ENCODE results near the gene ERC2. TPM values are rescaled to one million over a fixed set of nuclear protein-coding genes. Genes with fewer than 3 reads are reported as not detected.
"Not testable (repeated sequence)": the region's sequence is repeated elsewhere in the genome, so short reads cannot be mapped to it uniquely, and the experiment has no call there.

The ERC2 gene
- not detected for total RNA-seq

DNA sequence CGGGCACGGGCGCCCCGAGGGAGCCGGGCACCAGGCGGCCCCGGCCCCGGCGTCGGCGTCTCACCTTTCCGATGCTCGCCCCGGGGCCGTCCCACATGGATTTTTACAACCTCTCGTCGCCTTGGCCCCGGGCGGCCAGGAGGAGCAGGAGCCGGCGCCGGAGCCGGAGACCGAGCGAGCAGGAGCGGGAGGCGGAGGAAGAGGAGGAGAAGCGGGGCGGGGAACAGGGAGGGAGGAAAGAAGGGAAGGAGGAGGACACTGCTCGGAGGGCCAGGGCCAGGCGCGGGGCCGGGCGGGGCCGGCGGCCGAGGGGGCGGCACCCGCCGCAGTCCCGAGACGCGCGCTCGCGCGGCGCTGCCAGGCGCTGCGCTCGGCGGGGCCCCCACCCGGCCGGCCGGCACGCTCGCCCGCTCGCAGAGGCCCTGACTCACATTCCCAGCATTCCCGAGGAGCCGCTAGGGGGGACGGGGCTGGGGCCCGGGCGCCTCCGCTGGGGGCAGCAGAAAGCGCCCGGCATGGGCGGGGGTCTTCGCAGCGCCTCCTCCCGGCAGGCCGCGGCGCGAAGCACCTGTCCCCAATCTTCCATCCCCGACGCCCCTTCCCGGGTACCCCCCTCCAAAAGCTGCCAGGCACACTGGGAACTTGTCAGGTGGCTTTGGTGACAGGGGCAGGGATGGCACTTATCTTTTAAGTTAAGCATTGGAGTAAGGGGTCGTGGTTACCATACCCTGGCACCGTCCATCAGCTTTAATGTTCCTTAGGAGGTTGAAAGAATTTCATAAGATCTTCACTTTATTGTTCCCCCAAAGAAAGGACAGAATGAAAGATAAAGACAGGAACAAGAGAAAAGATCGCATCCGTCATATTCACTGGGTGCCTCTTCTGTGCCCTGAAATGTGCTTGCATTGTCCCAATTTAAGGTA lies at the start of gene ERC2:
Gene ERC2, minus strand, starts transcription at position 284 of the 923 bp plus-strand sequence.
- intact Hi-C loops (cut with micrococcal nuclease) = no loop called here
- Mint-ChIP-seq H3K9me3 (no peaks in the 10 kb centered on the region), H3K27me3 (peaks cover 56% of the 10 kb centered on the region), H3K36me3 (no peaks in the 10 kb centered on the region), H3K4me1 (ENCODE audit: low read depth) (peaks cover 7% of the 10 kb centered on the region), H3K4me3 (peak within 1 kb of the TSS; percentile 65), H3K27ac (no peak within 1 kb of the TSS)
- ChIA-PET POLR2A (no interaction called here), CTCF (interaction anchor here (0.6 kb wide), 1 partner anchor 18 kb away, joined by 3 read pairs; no protein-coding TSS in a partner anchor)
- DNase-seq = no peak

DNA sequence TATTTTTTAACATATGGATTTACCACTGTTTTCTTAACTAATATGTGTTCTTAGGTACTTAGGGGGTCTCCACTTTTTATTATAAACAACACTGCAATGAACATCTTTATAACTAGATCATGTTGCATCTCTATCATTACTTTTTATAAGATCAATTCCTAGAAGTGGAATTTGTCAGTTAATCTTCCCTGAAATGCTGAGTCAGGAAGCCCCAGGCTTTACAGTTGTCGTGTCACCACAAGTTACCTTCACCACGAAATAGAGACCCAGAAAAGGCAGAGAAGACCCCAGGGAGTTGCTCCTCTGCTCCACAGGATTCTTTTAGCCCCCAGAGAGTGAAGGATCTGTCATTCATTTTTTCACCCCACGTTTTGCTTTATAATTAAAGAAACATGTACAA lies 34.5 kb upstream of the ERC2 start:
- H3K27me3 Mint-ChIP-seq = peaks cover 14% of the 10 kb centered on the region
- peaks cover 2% of the 10 kb centered on the region for H3K9me3 Mint-ChIP-seq
- no peak overlapping the region for H3K27ac Mint-ChIP-seq
- POLR2A ChIA-PET = no interaction called here
- H3K4me3 Mint-ChIP-seq = no peak overlapping the region
- H3K4me1 Mint-ChIP-seq (ENCODE audit: low read depth) = no peaks in the 10 kb centered on the region
- H3K36me3 Mint-ChIP-seq = no peaks in the 10 kb centered on the region
- DNase-seq = no peak
- CTCF ChIA-PET = interaction anchor here (1.0 kb wide), 1 partner anchor 8 kb away, joined by 4 read pairs; no protein-coding TSS in a partner anchor
- intact Hi-C loops (cut with micrococcal nuclease) = no loop called here

DNA sequence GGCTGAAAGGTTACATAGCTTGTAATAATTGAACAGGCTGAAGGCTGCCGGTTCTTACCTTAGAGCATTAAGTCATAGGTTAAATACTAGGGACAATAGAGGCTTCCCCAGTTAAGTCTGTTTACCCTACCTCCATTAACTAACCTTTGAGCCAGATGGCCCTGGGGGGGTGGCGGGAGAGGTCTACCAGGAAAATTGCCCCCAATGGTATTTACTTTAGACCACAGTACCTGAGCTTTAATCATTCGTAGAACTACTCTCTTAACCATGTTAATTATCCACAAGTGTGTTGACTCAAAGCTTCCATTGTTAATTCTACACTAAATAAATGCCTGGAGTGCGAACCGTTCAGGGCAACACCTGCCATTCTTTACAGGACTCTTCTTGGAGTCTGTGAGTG lies 28.1 kb upstream of the ERC2 start:
- CTCF ChIA-PET = interaction anchor here (0.6 to 1.8 kb wide), 2 partner anchors 11 to 40 kb away, joined by 3 to 7 read pairs; no protein-coding TSS in a partner anchor
- H3K27me3 Mint-ChIP-seq = peaks cover 12% of the 10 kb centered on the region
- H3K36me3 Mint-ChIP-seq; H3K4me3 Mint-ChIP-seq; H3K9me3 Mint-ChIP-seq; POLR2A ChIA-PET; DNase-seq; H3K4me1 Mint-ChIP-seq (ENCODE audit: low read depth); H3K27ac Mint-ChIP-seq; intact Hi-C loops (cut with micrococcal nuclease): not testable (repeated sequence)

DNA sequence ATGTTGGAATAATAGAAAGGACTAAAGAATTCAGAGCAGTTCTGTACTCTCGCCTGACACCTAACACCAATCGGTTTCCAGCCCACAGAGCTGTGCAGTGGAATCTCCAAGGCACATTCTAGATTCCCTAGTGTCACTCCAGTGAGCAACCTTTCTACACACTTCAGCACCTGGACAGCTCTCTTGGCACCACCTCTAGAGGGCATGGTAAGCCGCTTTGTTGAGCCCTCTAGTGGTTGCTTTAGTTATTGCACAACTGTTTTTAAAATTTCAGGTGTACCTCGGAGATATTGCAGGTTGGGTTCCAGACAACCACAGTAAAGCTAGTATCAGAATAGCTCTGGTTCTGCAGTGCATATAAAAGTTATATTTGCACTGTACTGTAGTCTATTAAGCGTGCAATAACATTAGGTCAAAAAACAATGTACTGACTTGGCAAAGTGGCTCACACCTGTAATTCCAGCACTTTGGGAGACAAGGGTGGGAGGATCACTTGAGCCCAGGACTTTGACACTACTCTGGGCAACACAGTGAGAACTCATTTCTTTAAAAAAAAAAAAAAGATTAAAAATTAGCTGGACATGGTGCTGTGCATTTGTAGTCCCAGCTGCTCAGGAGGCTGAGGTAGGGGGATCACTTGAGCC lies 26.5 kb upstream of the ERC2 start:
- DNase-seq = peak; percentile 76
- H3K27me3 Mint-ChIP-seq = peaks cover 18% of the 10 kb centered on the region
- H3K4me1 Mint-ChIP-seq (ENCODE audit: low read depth) = no peaks in the 10 kb centered on the region
- intact Hi-C loops (cut with micrococcal nuclease) = loop anchor here (2.0 kb wide), 1 partner anchor 150 kb away; no protein-coding TSS in a partner anchor
- ChIA-PET POLR2A (no interaction called here), CTCF (interaction anchor here (0.6 to 1.6 kb wide), 18 partner anchors 8 to 1642 kb away, joined by 3 to 10 read pairs (median 4); no protein-coding TSS in a partner anchor)
- H3K27ac Mint-ChIP-seq = no peak overlapping the region
- H3K36me3 Mint-ChIP-seq = no peaks in the 10 kb centered on the region
- no peak overlapping the region for H3K4me3 Mint-ChIP-seq
- no peaks in the 10 kb centered on the region for H3K9me3 Mint-ChIP-seq

DNA sequence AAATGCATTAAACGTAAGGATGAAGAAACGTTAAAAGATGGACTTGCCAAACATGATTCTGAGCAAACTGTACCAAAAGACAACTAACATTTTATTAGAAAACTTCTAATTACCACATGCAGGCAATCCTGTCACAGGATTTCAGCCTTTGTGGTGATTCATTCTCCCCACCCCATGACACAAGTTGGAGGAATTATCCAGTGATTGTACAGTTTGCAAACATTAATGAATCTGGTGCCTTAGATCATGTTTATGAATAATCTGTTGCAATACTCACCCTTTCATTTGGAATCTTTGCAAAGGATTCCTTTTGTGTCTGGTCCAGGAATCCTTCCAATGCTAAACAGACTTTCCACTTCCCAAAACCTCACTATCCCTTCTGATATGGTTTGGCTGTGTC lies 23.3 kb upstream of the ERC2 start:
- intact Hi-C loops (cut with micrococcal nuclease) = no loop called here
- no peak overlapping the region for H3K4me3 Mint-ChIP-seq
- POLR2A ChIA-PET = no interaction called here
- H3K4me1 Mint-ChIP-seq (ENCODE audit: low read depth) = no peaks in the 10 kb centered on the region
- H3K36me3 Mint-ChIP-seq = no peaks in the 10 kb centered on the region
- no peak for DNase-seq
- no peaks in the 10 kb centered on the region for H3K9me3 Mint-ChIP-seq
- CTCF ChIA-PET = no interaction called here
- no peak overlapping the region for H3K27ac Mint-ChIP-seq
- peaks cover 18% of the 10 kb centered on the region for H3K27me3 Mint-ChIP-seq

DNA sequence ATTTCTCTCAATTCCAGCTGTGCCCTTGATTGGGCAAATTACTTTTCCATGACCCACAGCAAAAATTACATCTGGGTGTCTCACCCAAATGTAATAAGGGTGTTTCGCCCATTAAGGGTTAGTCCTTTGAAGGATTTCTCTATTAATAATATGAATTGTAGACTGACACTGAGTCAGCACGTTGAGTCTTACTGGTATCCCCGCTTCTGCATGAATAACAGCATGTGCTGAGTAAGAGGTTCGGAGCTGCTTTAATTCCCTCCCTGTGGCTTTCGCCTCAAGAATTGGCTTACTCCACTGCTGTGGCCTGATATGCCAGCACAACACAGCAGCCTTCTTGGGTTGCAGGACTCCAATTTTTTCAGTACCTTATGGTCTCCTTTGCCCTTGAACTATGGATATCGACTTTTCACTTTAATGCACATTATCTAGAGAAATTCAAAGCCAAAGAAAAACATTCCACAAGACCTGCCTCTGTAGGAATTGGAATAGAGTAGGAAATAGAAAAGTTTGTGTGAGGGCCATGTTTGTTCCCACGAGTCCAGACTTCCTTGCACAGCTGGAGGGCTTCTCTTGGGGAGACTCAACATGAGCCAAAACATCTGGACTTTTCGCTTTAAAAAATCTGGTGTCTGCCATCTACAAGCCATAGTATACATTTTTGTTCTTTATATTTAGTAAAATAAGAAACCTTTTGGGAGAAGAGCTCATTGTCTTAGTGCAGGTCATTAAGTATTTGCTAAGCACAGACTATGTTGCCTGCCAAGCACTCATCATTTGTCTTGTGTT lies 20.7 kb upstream of the ERC2 start:
- H3K4me3 Mint-ChIP-seq = no peak overlapping the region
- intact Hi-C loops (cut with micrococcal nuclease) = no loop called here
- H3K27ac Mint-ChIP-seq = no peak overlapping the region
- DNase-seq = no peak
- peaks cover 12% of the 10 kb centered on the region for H3K27me3 Mint-ChIP-seq
- ChIA-PET POLR2A (no interaction called here), CTCF (no interaction called here)
- no peaks in the 10 kb centered on the region for H3K4me1 Mint-ChIP-seq (ENCODE audit: low read depth)
- no peaks in the 10 kb centered on the region for H3K9me3 Mint-ChIP-seq
- no peaks in the 10 kb centered on the region for H3K36me3 Mint-ChIP-seq

DNA sequence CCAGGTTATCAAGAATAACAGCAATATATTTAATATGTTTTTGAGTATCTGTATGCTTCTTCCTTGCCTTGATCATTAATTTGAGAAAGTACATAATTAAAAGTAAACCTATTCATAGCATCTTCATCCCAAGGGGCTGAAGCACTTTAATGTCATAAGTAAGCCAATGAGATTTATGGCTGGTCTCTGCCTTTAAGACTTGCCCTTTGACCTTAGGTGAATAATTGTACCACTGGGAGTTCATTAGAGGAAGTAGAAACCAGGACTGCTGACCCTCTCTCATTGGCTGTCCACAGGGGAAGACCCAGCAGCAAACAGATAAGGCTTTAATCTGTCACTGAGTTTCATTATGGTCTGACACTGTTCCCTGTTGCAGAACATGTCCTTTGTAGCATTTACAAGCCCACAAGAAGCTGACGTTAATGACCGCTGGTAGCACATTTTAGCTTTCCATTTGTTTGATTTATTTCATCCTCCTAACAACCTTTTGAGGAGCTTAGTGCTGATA lies 16.3 kb upstream of the ERC2 start:
- H3K36me3 Mint-ChIP-seq = no peaks in the 10 kb centered on the region
- intact Hi-C loops (cut with micrococcal nuclease) = no loop called here
- no peaks in the 10 kb centered on the region for H3K4me1 Mint-ChIP-seq (ENCODE audit: low read depth)
- H3K27me3 Mint-ChIP-seq = peaks cover 12% of the 10 kb centered on the region
- H3K27ac Mint-ChIP-seq = no peak overlapping the region
- CTCF ChIA-PET = interaction anchor here (0.7 to 2.4 kb wide), 2 partner anchors 10 to 13 kb away, joined by 4 to 7 read pairs; no protein-coding TSS in a partner anchor
- H3K9me3 Mint-ChIP-seq = no peaks in the 10 kb centered on the region
- H3K4me3 Mint-ChIP-seq = no peak overlapping the region
- no peak for DNase-seq
- POLR2A ChIA-PET = no interaction called here

DNA sequence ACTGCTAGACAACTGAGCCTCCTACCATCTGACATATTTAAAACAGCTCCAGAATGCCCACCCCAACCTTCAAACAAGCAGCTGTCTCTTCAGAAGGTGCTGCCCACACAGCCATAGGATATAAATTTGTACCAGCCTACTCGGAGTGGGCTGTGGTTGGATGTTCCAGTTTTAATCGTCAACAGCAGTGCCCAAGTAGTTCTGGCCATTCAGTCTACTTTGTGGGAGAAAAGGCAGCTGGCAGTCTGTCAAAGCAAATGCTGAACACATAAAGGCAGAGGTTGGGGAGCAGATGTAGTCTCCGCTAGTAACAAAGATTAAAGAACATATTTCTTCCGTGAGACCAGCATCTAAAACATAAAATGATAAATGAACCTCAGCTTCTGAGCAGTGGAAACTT lies 15.9 kb upstream of the ERC2 start:
- Mint-ChIP-seq H3K4me1 (ENCODE audit: low read depth) (no peaks in the 10 kb centered on the region), H3K36me3 (no peaks in the 10 kb centered on the region), H3K27ac (no peak overlapping the region), H3K9me3 (no peaks in the 10 kb centered on the region), H3K27me3 (peaks cover 11% of the 10 kb centered on the region), H3K4me3 (no peak overlapping the region)
- DNase-seq = no peak
- CTCF ChIA-PET = interaction anchor here (0.7 kb wide), 1 partner anchor 11 kb away, joined by 4 read pairs; no protein-coding TSS in a partner anchor
- intact Hi-C loops (cut with micrococcal nuclease) = no loop called here
- POLR2A ChIA-PET = no interaction called here

DNA sequence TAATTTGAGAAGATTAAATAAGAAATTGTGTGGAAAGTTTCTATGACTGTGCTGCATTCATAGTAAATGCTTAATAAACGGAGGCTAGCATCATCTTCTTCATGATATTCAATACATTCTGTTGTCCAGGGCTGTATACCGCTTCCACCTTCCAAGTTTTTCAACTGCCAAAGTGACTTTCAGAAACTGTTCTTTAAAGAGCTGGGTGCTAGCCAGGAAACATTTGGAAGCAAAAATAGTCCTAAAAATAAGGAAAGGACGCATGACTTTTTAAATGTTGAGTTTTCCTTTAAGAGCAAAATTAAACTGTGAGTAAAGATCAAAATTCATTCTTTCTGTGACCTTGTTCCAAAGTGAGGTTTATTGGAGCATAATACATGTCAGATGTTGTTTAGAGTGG lies 9.4 kb upstream of the ERC2 start:
- no peak overlapping the region for H3K4me3 Mint-ChIP-seq
- H3K27me3 Mint-ChIP-seq = peaks cover 21% of the 10 kb centered on the region
- H3K9me3 Mint-ChIP-seq = no peaks in the 10 kb centered on the region
- CTCF ChIA-PET = no interaction called here
- intact Hi-C loops (cut with micrococcal nuclease) = no loop called here
- no peaks in the 10 kb centered on the region for H3K4me1 Mint-ChIP-seq (ENCODE audit: low read depth)
- no peaks in the 10 kb centered on the region for H3K36me3 Mint-ChIP-seq
- DNase-seq = no peak
- POLR2A ChIA-PET = no interaction called here
- no peak overlapping the region for H3K27ac Mint-ChIP-seq

DNA sequence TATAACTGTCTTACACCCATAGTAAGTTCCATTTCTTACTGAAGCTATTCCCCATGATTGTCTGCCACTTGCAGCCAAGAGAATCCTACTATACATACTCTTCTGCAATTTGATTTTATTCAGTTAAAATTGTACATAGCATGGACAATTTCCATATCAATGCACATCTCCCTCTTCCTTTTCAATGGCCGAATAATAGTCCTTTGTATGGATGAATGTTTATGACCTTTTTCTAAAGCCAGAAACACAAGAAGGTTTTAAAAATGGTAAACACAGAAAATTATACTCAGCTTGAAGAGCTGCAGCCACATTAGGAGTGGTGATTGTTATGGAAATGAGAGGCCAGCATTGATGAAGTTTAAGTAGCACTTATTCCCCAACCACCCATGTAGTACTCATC lies 8.5 kb upstream of the ERC2 start:
- no peaks in the 10 kb centered on the region for H3K4me1 Mint-ChIP-seq (ENCODE audit: low read depth)
- DNase-seq = no peak
- no peak overlapping the region for H3K27ac Mint-ChIP-seq
- H3K36me3 Mint-ChIP-seq = no peaks in the 10 kb centered on the region
- ChIA-PET CTCF (no interaction called here), POLR2A (no interaction called here)
- H3K27me3 Mint-ChIP-seq = peaks cover 22% of the 10 kb centered on the region
- H3K9me3 Mint-ChIP-seq = no peaks in the 10 kb centered on the region
- intact Hi-C loops (cut with micrococcal nuclease) = no loop called here
- no peak overlapping the region for H3K4me3 Mint-ChIP-seq

DNA sequence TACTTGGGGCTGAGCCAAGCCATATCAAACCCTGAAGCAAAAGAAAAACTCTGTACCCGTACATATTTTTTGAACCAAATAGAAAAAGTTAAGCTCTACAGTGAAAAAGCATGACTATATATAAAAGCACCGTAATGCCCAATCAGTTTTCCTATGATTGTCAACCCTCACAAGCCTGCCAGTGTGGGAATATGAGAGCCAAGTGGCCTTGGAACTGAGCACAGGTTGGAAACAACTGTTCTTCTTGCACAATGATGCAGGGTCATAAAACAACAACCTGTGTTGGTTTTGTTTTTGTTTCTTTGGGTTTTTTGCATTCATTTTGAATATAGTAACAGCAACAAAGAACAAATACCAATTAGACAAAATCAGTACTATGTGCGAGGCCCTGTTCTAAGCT lies 3.5 kb upstream of the ERC2 start:
- intact Hi-C loops (cut with micrococcal nuclease) = no loop called here
- H3K36me3 Mint-ChIP-seq = no peaks in the 10 kb centered on the region
- peaks cover 7% of the 10 kb centered on the region for H3K4me1 Mint-ChIP-seq (ENCODE audit: low read depth)
- H3K4me3 Mint-ChIP-seq = no peak overlapping the region
- peaks cover 44% of the 10 kb centered on the region for H3K27me3 Mint-ChIP-seq
- H3K9me3 Mint-ChIP-seq = no peaks in the 10 kb centered on the region
- ChIA-PET POLR2A (no interaction called here), CTCF (no interaction called here)
- H3K27ac Mint-ChIP-seq = no peak overlapping the region
- DNase-seq = no peak

DNA sequence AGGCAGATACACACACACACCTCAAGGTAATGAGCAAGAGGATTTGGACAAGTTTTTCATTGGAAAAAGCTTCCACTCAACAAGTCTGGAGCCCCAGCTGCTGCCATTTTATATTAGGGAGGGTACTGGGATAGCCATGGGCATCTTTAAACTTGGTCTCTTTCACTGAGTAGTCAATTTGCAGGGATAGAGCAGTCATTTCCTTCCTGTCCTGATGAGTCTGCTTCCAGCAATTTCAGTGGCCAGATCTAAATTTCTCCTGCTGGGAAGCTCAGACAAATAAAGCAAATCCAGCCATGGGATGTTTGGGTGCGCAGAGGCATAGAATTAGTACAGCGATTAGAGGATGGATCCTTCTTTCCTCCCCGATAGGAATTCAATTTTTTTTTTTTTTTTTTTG lies 874 bp upstream of the ERC2 start:
- H3K4me3 Mint-ChIP-seq = peak overlapping the region; percentile 12
- H3K36me3 Mint-ChIP-seq = no peaks in the 10 kb centered on the region
- intact Hi-C loops (cut with micrococcal nuclease) = no loop called here
- no peaks in the 10 kb centered on the region for H3K9me3 Mint-ChIP-seq
- H3K27me3 Mint-ChIP-seq = peaks cover 52% of the 10 kb centered on the region
- no peak for DNase-seq
- no peak overlapping the region for H3K27ac Mint-ChIP-seq
- ChIA-PET CTCF (interaction anchor here (0.6 kb wide), 1 partner anchor 19 kb away, joined by 3 read pairs; no protein-coding TSS in a partner anchor), POLR2A (no interaction called here)
- peaks cover 7% of the 10 kb centered on the region for H3K4me1 Mint-ChIP-seq (ENCODE audit: low read depth)
